ENCODE results near the gene TAF3. TPM values are rescaled to one million over a fixed set of nuclear protein-coding genes. Genes with fewer than 3 reads are reported as not detected.
A peak's percentile ranks its signal among the peaks of the same experiment; 100 is the strongest.

Gene TAF3
- total and polyA plus RNA-seq, 11 donors = 5.7 to 14.0 (median 10.3) TPM

DNA sequence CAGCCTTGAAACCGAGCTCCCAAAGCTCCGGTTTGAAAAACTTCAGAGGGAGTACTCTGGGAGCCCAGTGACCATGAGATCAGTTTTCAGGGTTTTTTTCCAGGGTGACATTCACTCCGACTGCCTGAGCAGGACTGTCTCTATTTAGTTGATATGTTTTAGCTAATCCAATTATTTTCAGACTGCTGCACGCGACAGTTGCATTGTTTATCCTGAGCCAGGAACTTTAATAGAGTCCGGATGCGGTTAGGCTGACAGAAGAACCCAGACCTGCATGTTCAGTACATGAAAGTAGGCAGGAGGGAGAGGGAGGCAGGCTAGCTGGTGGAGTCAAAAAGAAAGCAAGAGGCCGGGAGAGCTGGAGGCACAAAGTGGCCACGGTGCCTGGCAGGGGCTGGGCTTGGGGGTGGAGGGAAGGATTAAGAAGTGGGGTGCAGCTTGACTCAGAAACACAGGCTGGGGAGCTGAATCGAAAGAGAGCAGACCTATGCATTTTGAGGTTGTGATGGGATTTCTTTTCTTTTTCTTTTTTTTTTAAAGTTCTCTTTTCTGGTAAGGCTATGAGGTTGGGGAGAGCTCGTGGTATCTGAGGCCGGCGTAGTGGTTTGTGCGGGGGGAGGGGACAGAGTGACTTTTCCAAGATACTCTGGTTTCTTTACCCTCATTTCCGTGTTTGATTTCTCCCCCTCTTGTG lies 241.9 kb downstream of the TAF3 start:
- TF ChIP-seq, protein P1, sequence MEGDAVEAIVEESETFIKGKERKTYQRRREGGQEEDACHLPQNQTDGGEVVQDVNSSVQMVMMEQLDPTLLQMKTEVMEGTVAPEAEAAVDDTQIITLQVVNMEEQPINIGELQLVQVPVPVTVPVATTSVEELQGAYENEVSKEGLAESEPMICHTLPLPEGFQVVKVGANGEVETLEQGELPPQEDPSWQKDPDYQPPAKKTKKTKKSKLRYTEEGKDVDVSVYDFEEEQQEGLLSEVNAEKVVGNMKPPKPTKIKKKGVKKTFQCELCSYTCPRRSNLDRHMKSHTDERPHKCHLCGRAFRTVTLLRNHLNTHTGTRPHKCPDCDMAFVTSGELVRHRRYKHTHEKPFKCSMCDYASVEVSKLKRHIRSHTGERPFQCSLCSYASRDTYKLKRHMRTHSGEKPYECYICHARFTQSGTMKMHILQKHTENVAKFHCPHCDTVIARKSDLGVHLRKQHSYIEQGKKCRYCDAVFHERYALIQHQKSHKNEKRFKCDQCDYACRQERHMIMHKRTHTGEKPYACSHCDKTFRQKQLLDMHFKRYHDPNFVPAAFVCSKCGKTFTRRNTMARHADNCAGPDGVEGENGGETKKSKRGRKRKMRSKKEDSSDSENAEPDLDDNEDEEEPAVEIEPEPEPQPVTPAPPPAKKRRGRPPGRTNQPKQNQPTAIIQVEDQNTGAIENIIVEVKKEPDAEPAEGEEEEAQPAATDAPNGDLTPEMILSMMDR (IDR thresholded peaks at IDR 0.05) = no peak
- no peak for TF ChIP-seq POLR2A (IDR thresholded peaks at IDR 0.05)
- Histone ChIP-seq H3K36me3 (no peaks in the 10 kb centered on the region), H3K27me3 (peaks cover under 1 to 92% (median 51%) of the 10 kb centered on the region in 9 donors), H3K9me3 (no peaks in the 10 kb centered on the region), H3K27ac (peak overlapping the region in 1 of 12 donors; percentile 81), H3K4me1 (peaks cover 0 to 46% (median 2%) of the 10 kb centered on the region in 12 donors), H3K4me3 (peak overlapping the region in 2 of 12 donors; percentile 4 to 40)
- ATAC-seq (no peak), DNase-seq (no peak)
- intact Hi-C loops (cut with DNase I) = loop anchor here in 1 of 10 donors (10.0 kb wide), 1 partner anchor 315 kb away; no protein-coding TSS in a partner anchor
- 28 to 39% (median 35%) methylated on average over 15 of the region's 15 CpGs for WGBS, 4 donors

DNA sequence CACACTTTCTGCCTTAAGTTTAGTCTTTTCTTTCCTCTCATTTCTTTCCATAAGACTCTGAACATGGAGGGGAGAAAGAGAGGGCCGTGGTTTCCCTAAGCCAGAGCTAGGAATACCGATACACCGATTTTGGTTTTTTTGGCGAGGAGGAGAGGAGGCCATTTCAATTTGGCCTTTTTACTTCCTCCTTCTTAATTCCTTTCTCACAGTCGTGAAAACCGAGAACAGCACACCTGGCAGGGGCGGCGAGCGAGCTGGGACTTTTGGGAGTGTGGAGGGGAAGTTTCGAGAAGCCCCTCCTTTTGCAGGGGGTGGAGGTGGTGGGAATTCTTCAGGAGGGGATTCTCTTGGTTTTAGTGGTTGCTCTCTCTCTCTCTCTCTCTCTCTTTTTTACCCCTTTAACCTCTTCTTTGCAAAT lies 242.4 kb downstream of the TAF3 start:
- Histone ChIP-seq H3K36me3 (no peaks in the 10 kb centered on the region), H3K4me1 (peaks cover 0 to 43% (median 2%) of the 10 kb centered on the region in 12 donors), H3K9me3 (no peaks in the 10 kb centered on the region), H3K4me3 (peak overlapping the region in 1 of 12 donors; percentile 40), H3K27me3 (peaks cover 0 to 87% (median 47%) of the 10 kb centered on the region in 9 donors), H3K27ac (peak overlapping the region in 1 of 12 donors; percentile 81)
- intact Hi-C loops (cut with DNase I) = loop anchor here in 1 of 10 donors (10.0 kb wide), 1 partner anchor 314 kb away; no protein-coding TSS in a partner anchor
- WGBS, 4 donors = 40 to 58% (median 53%) methylated on average over 10 of the region's 10 CpGs
- DNase-seq (no peak), ATAC-seq (no peak)
- TF ChIP-seq, protein P1 (IDR thresholded peaks at IDR 0.05) = no peak
- TF ChIP-seq POLR2A (IDR thresholded peaks at IDR 0.05) = no peak

DNA sequence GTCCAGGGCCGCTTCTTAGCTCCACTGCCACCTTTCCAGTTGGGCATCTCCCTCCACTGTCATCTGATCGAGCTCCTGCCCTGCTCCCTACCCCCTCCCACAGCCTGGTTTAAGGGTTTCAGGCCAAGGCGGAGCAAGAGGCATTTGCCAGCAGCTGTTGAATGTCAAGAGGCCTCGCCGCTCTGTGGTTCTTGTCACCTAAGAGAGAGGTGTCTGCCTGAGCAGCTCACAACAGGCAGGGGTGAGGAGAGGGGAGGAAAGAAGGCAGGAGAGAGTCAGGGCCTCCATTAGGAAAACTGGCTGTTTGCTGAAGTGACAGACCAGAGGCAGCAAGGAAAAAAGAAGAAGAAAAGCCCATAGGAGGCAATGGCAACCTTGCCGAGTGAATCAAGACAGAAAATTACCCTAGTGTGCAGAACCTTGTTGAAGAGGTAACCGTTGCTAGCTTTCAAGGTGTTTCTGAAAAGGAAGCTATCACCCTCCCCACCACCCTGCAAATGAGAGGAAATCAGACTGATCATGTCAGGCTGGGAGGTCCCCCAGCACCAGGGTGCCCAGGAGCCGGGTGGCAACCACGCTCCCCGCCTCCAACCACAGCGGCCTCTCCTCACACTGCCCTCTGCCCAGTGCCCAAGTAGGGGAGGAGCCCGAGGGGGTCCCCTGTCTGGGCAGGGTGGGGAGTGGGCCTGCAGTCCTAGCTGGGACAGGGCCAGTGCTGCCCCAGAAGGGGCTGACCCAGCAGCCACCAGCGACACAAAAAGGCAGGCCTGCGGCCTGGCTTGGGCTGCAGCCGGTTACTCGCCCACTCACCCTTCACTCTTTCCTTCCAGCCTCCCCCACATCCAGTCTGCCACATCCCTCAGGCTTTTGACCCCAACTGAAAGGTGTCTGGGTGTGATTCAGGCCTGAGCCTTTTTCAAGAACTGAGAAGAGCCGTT lies 243.2 kb downstream of the TAF3 start:
- no peaks in the 10 kb centered on the region for H3K9me3 ChIP-seq
- DNase-seq (no peak), ATAC-seq (no peak)
- peak overlapping the region in 1 of 12 donors; percentile 40 for H3K4me3 ChIP-seq
- H3K4me1 ChIP-seq = peaks cover 0 to 39% (median 2%) of the 10 kb centered on the region in 12 donors
- no peaks in the 10 kb centered on the region for H3K36me3 ChIP-seq
- TF ChIP-seq, protein P1 (IDR thresholded peaks at IDR 0.05) = no peak
- TF ChIP-seq POLR2A (IDR thresholded peaks at IDR 0.05) = no peak
- peak overlapping the region in 1 of 12 donors; percentile 81 for H3K27ac ChIP-seq
- intact Hi-C loops (cut with DNase I) = loop anchor here in 1 of 10 donors (10.0 kb wide), 1 partner anchor 313 kb away; no protein-coding TSS in a partner anchor
- 64 to 74% (median 68%) methylated on average over 13 to 17 of the region's 17 CpGs for WGBS, 4 donors
- H3K27me3 ChIP-seq = peaks cover 0 to 83% (median 38%) of the 10 kb centered on the region in 9 donors
